Activated CD4-positive, alpha-beta T cell treated with anti-CD3 and anti-CD28 coated beads for 24 hours (primary cell): ENCODE measurements around the gene DGLUCY.
"Not testable (repeated sequence)": the region's sequence is repeated elsewhere in the genome, so short reads cannot be mapped to it uniquely, and the experiment has no call there.

Experiments used
- DNase-seq, 2 donors: peaks; one replicate each; pipeline ENCODE4 v3.0.0-alpha.2; 2020; ENCODE audit warnings: low read depth in 2 of 2

Gene DGLUCY

DNA sequence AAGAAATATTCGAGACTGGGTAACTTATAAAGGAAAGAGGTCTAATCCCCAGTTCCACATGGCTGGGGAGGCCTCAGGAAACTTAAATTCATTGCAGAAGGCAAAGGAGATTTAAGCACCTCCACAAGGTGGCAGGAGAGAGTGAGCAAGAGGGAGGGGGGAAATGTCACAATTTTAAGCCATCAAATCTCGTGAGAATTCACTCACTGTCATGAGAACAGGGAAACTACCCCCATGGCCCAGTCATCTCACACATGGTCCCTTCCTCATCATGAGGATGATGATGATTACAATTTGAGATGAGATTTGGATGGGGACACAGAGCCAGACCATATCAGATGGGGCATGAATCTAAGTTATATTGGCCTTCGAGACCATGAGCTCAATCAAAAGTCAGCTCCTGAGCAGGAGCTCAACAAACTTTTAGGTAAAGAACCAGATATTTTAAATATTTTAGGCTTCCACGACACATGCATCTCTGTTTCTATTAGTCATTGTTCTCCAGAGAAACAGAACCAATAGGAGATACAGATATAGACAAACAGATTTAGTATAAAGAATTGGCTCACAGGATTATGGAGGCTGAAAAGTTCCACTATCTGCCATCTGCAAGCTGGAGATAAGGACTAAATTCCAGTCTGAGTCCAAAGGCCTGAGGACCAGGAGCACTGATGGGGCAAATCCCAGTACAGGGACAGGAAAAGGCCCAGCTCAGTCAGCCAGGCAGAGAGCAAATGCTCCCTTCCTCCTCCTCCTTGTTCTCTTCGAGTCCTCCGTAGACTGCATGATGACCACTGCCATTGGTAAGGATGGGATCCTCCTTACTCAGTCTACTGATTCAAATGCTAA lies 24.9 kb downstream of the DGLUCY start:
- peak in 1 of 2 donors; percentile 49 for DNase-seq

- no peak for DNase-seq
These were observed 25.9 kb downstream of the DGLUCY start for GRCh38 chr14:91139776-91140175.

DNA sequence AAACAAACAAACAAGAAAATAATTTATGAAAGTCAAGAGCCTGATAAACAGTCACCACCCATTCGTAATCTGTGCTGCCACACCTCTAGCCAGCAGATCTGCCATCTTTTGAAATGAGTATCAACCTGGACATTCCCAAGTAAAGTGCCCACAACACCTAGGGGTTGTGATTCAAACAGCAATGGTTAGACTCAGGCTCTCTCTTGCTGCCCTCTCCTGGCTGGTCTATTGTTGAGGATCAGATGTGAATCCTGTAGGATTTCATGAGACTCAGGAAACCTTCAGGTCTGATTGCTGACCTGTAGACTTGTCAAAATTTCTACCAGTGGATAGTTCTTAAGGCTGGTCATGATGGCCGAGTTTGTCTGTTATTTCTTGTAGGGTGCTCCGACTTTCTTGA lies 26.8 kb downstream of the DGLUCY start:
- no peak for DNase-seq

GRCh38 chr14:91142214-91142668 lies 28.4 kb downstream of the DGLUCY start:
- no peak for DNase-seq

GRCh38 chr14:91143862-91144261 lies 30.0 kb downstream of the DGLUCY start:
- DNase-seq, result no peak

DNA sequence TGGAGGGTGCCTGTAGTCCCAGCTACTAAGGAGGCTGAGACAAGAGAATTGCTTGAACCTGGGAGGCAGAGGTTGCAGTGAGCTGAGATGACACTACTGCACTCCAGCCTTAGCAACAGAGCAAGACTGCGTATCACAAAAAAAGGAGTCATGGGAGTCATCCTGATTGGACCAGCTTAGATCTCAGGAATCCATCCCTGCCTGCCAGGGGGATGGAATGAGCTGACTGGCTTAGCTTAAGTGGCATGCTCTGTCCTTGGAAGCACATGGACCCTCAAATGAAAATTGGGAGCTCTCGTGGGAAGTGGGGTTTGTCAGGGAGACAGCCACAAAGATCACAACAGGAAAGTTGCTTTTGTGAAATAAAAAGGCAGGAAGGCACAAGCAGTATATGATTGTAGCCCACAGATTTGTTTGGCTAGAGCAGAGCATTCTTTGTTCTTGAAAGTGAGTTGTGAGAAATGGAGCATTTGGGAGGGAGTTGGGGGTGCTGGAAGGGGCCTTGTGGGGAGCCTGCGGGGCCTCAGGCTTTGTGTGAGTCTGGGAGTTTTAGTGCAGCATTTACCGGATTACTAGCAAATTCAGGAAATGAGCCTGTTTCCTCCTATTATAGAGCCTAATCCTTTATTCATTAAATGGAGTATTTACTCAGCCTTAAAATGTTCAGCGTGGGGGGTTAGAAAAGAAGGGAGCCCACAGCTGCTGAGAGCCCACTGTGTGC lies 30.7 kb downstream of the DGLUCY start:
- DNase-seq, result no peak

- no peak for DNase-seq
These were observed 31.7 kb downstream of the DGLUCY start for GRCh38 chr14:91145391-91146160.

DNA sequence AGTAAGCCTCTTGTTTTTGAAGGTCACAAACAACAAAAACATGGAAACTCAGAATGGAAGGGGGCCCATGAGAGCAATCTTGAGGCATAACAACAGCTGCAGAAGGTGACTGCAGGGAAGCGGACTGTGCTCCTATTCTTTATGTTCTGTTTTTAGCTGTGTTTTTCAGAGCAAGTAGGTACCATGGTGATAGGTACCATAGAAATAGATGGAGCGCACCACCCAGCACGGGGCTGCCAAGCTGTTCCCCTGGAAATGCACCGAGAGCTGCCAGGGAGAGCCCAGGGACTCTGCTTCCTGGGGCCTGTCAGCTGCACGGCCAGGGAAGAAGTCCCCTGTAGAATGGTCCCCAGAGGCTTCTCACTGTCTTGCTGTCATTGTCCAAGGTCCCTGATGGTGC lies 32.8 kb downstream of the DGLUCY start:
- DNase-seq, result no peak

DNA sequence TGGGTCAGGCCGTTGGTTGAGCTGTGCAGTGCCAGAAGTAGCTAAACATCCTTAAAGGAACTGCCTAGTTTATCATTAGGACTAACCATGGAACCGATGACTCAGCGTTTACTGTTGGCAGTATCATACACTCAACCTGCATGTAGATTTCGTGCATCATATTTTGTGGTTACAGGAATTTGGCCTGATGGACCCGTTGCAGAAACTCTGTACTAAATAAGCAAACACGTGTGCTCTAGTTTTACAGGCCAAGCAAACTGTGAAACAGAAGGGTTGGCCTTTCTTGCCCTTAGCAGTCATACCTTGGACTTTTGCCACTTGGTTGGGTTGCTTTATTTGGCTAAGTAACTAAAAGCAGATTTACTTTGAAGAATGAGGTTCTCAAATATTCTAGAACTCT lies 35.6 kb downstream of the DGLUCY start:
- DNase-seq, result no peak

DNA sequence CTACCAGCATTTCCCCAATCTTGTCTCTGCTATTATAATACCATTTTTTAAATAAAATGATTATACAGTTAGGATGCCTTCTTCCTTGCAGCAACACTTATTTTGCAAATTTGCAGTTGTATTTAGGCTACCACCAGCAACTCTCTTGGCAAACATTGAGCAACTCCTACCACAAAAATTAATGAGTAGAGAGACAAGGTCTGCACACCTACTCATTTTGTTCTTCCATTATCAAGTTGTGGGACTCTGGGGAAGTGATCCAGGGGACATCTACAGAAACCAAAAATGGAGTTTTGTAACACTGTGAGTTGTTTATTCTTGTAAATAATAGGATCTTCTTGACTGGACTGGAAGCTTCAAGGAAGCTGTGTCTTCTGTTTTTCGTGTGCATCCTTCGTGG lies 38.6 kb downstream of the DGLUCY start:
- no peak for DNase-seq

GRCh38 chr14:91153360-91153759 lies 39.5 kb downstream of the DGLUCY start:
- no peak for DNase-seq

GRCh38 chr14:91154851-91155625 lies 41.2 kb downstream of the DGLUCY start:
- no peak for DNase-seq

DNA sequence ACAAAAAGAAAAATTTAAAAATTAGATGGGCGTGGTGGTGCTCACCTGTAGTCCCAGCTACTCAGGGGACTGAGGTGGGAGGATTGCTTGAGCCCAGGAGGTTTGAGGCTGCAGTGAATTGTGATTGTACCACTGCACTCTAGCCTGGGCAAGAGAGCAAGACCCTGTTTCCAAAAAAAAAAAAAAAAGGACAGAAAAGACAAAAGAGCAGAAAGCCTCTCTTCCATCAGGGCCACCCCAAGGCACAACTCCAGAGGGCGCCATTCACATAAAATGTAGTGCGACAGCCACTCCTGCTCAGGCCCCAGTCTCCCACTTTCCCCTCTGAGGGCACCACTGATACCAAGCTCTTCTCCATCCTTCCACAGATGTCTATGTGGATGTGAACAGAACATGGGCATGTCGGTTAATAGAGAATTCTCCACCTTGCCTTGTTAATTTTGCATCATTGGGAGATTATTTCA lies 41.8 kb downstream of the DGLUCY start:
- DNase-seq, result no peak

DNA sequence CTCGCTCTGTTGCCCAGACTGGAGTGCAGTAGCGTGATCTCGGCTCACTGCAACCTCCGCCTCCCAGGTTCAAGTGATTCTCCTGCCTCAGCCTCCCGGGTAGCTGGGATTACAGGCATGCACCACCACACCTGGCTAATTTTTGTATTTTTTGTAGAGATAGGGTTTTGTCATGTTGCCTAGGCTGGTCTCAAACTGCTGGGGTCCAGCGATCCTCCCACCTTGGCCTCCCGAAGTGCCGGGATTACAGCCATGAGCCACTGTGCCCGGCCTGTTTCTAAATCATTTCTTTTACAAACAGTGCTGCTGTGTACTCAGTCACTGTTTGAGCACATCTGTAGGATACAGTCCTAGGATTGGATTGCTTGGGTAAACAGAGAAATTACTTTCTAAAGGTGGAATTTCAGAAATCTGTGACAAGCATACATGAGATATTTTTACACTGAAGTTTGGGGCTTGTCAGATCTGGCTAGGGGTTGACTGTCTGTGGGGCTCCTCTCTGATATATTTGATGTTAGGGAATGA lies 42.3 kb downstream of the DGLUCY start:
- DNase-seq, result not testable (repeated sequence)

DNA sequence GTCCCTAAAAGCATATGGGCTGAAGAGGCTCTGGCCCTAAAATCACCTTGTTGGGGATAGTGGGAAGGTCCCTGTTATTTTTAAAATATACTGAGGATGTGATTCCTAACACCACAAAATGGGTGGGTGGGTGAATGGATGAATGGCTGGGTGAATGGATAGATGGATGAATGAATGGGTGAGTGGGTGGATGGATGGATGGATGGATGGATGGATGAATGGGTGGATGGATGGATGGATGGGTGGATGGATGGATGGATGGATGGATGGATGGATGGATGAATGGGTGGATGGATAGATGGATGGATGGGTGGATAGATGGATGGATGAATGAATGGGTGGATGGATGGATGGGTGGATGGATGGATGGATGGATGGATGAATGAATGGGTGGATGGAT lies 43.0 kb downstream of the DGLUCY start:
- DNase-seq, result not testable (repeated sequence)

DNA sequence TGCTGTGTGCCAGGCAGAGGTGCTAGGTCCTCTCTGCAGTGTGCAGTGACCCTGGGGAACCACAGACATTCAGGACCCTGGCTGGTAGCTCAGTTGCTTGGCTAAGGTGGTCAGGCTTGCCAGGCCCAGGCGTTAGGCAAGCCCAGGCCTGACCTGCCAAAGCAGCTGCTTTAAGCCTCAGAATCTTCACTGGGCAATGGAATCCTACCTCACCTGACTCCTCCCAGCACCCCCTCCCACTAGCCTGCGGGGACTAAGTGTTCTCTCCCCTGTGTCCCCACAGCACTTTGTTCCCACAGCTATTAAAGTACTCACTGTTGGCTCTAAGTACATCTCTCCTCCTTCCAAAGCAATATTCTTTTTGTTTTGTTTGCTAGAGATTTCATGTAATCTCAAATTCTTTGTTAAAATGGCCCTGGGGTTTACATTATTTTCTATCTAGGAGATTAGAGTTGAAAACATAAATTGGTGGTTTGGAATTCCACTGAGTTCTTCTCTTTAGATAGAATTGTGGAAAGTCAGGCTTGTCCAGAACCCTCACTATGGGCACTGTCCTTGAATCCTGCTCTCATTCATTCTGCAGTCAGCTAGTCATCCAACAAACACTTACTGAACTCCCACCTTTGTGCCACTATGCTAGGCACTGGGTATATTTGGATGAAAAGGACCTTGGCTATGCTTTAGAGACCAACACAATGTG lies 44.4 kb downstream of the DGLUCY start:
- DNase-seq, result no peak

GRCh38 chr14:91159182-91159581 lies 45.3 kb downstream of the DGLUCY start:
- no peak for DNase-seq

- no peak for DNase-seq
These were observed 46.0 kb downstream of the DGLUCY start for GRCh38 chr14:91159906-91160305.

DNA sequence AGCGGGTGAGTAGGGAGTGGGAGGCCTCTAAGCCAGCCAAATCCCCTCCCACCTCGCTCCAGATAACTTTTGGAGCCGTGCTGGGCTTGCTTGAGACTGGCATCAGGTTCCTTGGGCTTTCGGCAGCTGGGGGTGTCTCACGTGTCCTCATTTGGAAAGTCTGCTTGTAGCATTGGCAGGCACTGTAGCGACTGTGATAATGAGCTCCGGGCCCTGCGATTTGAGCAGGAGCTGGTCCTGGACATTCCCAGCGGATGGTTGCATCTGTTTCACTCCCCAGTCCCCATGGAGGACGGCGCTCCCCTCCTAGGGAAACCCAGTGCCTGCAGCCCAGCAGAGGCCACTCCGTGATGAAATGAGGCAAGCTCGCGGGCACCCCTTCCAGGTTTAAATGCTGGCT lies 49.4 kb downstream of the DGLUCY start:
- DNase-seq, result no peak

- no peak for DNase-seq
These were observed 50.8 kb downstream of the DGLUCY start for GRCh38 chr14:91164676-91165075.

DNA sequence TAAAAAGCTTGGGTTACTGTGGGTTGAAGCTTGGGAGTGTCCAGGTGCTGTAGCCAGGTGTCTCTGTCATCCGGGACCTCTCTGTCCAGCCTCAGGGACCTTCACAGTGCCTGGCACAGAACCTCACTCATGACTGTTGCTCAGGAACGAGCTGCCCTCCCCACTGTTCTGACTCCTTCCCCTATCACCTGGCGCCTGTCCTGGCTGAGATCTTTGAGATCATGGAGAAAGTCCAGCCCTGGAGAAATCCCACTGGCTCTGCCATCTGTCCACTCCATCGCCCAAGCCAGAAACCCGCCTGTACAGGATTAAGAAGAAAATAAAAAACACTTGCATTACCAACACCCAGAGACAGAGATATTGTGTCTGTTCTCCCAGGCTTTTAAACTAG lies 53.5 kb downstream of the DGLUCY start:
- DNase-seq, result no peak
